Lower leg skin (tissue), 3 donors: ENCODE data around the gene KICS2.

Experiments
- CTCF ChIP-seq, 3 donors: fragments of 450-650 bp; IDR thresholded peaks; one replicate each; pipeline ENCODE4 v1.5.1; 2016; ENCODE audit warnings: antibody characterized with exemption in 3 of 3, mild to moderate bottlenecking in 3 of 3, moderate library complexity in 2 of 3
- POLR2A ChIP-seq, 2 donors: fragments of 450-650 bp; IDR thresholded peaks; one replicate each; pipeline ENCODE4 v1.6.1; 2016 to 2017; ENCODE audit warnings: antibody characterized with exemption in 2 of 2, mild to moderate bottlenecking in 1 of 2, moderate library complexity in 1 of 2

DNA sequence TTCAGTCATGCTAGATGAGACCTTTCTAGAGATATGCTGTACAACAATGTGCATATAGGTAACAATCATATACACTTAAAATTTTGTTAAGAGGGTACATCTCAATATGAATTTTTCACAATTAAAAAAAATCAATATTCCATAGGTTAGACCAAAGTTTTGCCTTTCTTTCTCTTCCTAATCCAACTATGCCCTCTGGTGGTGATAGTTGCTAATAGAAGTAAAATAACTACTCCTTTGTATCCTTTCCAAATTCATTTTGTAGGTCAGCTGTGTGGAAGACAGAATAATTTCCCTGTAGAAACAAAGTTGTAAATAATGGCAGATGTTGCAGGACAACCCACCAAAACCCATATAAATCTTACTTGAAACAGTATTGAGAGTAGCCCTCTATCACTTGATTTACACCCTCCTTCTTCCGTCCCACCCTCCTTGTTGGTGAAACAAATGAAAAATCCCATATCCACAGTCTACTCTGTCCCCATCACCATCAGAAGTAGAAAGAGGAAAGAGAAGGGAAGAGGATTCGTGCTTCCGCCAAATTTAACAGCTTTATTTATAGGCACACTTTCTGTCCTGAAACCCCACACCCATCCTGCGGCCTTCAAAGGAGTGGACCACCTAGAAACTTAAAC is 34.2 kb upstream of the KICS2 start:
- TF ChIP-seq CTCF (IDR thresholded peaks at IDR 0.05), result no peak
- no peak for TF ChIP-seq POLR2A (IDR thresholded peaks at IDR 0.05)
